ENCODE results near the gene LPP.
A peak's percentile ranks its signal among the peaks of the same experiment; 100 is the strongest.

The LPP gene

DNA sequence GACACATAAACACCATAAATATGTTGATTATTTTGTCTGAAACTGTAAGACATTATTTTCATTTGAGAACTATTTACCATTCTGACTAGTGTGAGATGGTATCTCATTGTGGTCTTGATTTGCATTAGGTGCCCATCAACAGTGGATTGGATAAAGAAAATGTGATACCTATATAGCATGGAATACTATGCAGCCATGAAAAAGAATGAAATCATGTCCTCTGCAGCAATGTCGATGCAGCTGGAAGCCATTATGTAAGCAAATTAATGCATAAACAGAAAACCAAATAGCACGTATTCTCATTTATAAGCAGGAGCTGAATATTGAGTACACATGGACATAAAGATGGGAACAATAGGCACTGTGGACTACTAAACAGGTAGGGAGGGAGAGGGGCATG is 759.1 kb downstream of the LPP start:
- DNase-seq: no peak

GRCh38 chr3:188914552-188914951 is 760.6 kb downstream of the LPP start:
- DNase-seq: no peak

DNA sequence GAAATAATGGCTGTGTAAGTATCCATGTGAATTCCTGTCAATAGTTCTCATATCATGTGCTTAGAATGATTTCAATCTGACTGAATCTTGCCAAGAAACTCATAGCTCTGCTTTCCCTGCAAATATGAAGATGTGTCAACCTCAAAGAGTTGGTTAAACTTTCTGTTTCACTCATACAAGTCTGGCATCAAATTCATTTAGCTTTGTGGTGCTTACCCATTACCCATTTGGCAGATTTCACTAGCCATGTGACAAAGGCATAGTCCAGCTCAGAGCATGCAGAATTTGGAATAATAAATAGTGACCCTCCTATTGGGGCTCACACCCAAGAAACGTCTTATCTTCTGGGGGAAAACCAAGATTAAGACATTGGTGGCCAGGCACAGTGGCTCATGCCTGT is 761.2 kb downstream of the LPP start:
- no peak for DNase-seq

DNA sequence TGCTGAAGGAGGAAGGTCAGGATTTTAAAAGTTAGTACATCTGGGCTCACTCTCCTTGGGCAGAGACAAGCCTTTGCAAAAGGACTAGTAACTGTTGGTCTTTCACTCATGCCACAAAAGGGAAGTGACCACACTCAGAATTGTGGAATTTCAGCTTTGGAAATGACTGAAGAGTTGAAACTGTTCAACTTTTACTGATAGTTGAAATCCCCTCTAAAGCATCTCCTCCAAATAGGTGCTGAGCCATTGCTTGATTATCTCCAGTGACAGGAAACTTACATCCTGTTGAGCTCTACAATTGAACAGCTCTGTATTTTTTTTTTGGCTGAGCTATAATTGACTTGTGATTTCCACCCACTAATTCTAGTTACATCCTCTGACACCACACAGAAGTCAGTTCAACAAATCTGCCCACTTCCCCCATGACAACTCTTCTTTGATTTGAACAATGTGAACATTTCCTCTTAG is 763.0 kb downstream of the LPP start:
- no peak for DNase-seq

DNA sequence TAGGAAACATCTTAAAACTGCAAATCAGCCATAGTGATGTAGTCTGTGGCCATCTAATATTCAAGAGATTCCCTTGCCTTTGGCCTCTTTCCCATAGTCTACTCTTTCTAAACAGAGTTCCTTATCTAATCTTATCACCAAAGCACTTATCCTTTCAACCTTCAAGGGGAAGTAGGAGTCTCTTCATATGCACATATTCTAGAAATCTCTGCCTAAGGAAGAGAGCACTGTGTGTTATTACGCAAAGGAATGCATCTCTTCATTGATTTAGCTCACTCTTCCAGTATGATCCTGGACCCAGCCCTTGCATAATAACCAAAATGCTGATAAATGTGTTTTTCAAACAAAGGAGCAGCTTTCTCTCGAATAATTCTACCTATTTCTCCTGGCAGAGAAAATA is 764.1 kb downstream of the LPP start:
- no peak for DNase-seq

DNA sequence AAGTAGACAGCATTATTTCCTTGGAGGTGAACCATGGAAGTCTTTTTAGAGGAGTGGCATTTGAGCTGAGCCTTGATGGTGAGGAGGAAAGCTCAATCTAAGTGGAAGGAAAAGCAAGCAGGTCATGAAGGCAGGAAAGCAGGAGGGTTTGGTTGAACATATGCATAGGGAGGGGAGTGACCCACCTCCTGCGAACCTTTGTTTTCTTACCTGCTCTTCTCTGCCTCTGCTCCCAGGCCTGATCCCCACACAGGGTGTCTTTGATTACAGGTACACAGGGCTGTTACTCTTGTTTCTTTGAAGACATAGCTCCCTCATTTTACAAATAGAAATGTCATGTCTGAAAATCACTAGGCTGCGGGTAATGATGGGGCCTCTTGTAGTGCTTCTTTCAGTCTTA is 769.7 kb downstream of the LPP start:
- no peak for DNase-seq

GRCh38 chr3:188925376-188925775 is 771.4 kb downstream of the LPP start:
- no peak for DNase-seq

GRCh38 chr3:188926111-188926510 is 772.2 kb downstream of the LPP start:
- DNase-seq: no peak

DNA sequence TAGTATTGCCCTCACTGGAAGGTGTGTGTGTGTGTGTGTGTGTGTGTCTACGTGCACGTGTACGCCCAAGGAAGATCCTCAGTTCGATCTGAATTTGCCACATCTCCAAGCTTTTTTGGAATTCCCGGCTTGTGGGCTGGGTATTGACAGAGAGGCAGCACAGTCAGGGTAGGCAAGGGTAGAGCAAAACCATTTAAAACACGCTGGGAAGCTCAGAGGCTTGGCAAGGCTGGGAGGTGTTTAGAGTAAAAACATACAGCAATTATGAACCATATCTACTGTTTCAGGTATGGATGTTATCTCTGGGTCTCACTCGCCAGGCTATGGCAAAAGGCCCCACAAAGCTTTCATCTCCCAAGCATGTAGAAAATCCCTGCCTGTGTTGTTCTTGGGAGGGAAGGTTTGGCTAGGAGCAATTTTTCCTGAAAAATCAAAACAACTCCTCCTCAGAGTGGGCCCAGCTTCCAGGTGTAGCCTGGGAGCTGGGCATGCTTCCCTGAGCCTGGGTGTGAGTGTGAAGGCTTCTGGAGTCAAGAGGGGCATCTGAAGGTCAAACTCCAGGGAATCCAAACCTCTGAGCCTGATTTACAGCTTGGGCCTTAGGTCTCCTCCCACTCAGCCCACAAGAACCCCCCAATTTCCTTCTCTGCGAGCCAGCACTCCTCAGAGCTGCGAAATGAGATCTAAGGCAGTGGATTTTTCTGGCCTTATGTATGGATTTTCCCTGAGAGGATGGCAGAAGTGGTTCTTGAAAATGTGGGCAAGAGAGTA is 773.0 kb downstream of the LPP start:
- DNase-seq: peak; percentile 76

GRCh38 chr3:188927971-188928370 is 774.0 kb downstream of the LPP start:
- DNase-seq: no peak

- no peak for DNase-seq
Observed at GRCh38 chr3:188929137-188929536, 775.2 kb downstream of the LPP start.

DNA sequence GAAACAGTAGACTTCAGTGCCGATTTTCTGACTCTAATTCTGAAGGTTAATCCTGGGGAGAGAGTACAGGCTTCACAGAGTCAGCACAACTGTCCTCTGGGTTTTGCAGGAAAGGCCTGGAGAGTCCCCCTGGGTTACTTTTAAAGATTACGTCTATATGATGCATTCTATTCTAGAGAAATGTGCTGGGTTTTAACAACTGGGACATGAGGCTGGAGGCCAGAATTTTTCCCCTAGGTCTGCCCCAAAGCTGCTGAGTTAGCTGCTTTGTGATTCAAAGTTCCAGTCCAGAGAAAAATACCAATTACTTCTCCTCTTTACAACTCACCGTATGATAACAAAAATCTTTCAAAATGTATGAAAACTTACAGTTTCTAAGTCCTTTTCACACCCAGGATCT is 777.1 kb downstream of the LPP start:
- no peak for DNase-seq

- DNase-seq: no peak
Observed at GRCh38 chr3:188931531-188931930, 777.6 kb downstream of the LPP start.

GRCh38 chr3:188934989-188935388 is 781.0 kb downstream of the LPP start:
- DNase-seq: no peak

DNA sequence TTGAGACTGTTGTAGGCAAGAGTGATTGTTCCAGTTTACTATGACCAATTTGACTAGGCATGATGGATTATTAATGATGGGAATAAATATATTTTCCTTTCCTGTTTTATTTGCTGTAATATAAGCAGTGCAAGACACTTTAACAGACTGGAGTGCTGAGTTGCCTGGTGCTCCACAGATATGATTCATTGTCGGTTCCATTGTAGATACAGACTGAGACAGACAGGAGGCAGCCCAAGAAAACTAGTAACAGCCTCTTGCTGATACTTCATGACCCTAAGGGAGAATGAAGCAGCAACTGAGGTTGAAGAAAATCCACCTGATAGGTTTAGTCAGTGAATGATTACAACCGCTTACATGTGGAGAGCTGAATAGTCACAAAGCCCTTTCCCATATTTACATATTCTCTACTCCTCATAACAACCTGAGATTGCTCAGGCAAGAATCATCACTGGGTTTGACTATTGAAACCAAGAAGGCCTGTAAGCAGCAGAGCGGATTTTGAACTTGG is 782.7 kb downstream of the LPP start:
- no peak for DNase-seq

DNA sequence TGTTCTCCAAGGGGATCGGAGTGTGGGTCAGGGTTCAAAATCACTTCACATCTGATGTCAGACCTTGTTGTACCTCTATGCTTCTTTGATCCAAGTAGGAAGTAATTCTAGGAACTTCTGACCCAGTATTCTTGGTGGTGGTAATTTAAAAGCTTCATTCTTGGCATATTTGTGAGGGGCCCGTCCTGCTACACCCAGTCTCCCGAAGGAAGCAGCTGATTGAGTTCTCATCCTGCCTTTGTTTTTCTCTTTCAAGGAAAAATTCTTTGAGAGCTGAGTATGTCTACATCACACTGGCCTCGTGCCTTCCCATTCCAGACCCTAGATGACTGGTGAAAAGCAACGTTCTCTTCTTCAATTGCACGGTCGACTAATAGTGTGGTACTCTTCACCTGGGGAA is 783.4 kb downstream of the LPP start:
- no peak for DNase-seq

DNA sequence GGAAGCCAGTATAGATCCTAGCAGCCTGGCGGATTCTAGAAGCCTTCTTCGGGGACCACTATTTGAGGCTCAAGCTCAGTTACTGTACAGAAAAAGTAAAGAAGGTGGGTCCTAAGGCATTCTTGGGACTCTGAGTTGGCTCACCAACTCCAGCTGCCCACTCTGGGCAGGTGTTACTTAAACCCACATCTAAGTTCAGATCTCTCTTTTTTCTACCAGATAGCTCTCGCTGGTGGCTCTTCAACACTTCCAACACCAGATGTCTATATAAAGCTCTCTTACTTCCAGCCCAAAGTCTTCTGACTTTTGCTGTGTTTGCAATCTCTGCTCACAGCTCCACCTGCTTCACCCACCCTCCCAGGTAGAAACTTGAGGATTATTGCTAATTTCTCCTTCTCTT is 785.0 kb downstream of the LPP start:
- DNase-seq: no peak

DNA sequence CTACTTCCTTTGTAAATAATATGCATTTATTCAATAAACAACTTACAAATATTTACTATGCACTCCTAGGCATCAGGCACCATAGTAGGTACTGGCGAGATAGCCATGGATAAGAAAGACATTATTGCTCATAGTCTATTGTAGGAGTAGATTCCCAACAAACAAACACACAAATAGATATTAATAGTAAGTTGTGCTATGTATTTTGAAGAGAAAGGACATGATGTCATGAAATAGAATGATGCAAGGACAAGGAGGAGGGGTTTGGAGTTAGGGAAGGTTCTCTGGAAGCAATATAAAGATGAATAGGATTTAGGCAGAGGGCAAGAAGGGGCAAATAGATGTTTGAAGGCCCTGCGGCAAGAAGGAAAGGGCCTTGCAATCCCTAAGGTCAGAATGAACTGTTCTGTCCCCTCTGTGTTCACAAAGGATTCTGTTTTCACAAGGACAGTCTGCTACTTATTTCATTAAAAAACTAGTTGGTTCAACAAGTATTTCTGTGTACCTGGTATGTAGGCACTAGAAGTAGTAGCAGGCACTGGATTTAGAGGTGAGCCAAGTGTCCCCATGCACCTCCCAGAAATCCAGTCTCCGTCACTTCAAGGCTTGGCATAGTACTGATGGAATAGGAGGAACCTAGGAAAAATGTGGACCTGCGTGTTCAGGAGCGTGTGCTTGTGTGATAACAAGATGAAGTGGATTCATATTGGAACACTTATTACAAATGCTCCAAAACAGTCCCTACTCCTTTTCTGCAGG is 786.0 kb downstream of the LPP start:
- no peak for DNase-seq

All from left hindlimb (tissue), 1 donor.